ENCODE data around the gene TXLNB.

Gene TXLNB

DNA sequence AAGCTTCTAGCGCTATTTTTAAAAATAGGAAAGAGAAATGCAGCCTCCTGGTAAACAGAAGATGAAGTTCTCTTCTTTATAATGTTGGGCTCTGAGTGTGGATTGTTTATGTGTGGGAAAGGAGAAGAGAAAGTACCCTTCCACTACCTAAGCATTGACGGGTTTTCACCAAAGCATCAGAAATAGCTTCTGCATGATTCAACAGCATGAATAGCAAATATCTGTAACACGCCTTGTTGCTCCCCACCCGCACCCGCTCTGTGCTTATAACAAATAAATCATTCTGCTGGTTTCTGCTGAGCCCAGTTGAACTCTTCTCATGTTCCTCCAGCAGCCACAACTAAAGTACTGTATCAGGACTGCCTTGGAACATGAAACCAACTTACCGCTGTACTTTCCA, 20.7 kb downstream of the TXLNB start:
- no peaks in the 10 kb centered on the region for H4K20me1 ChIP-seq (ENCODE audit: insufficient read depth, low read length)
- peak overlapping the region; percentile 77 for H3K27ac ChIP-seq (ENCODE audit: low read depth, low read length, poor library complexity, severe bottlenecking)
- peaks cover 40% of the 10 kb centered on the region for H3K4me1 ChIP-seq (ENCODE audit: insufficient read depth, low read length, severe bottlenecking)
- H3K4me2 ChIP-seq (ENCODE audit: low read length), result peak overlapping the region; percentile 75
- peak overlapping the region; percentile 40 for H3K4me3 ChIP-seq (ENCODE audit: low read depth, low read length, poor library complexity, severe bottlenecking)
- peak overlapping the region; percentile 28; the same call in 1 of the 2 replicates for H2AFZ ChIP-seq (ENCODE audit: low read length)
- H3K9ac ChIP-seq (ENCODE audit: low read length), result peak overlapping the region; percentile 56
- H3F3A ChIP-seq (ENCODE audit: insufficient read depth, low read length), result peaks cover 6% of the 10 kb centered on the region; the same call in 1 of the 2 replicates
- H3K9me2 ChIP-seq (ENCODE audit: low read depth, low read length), result no peaks in the 10 kb centered on the region
- H3K79me2 ChIP-seq (ENCODE audit: insufficient read depth, low read length), result no peaks in the 10 kb centered on the region
- TF ChIP-seq, protein P1, sequence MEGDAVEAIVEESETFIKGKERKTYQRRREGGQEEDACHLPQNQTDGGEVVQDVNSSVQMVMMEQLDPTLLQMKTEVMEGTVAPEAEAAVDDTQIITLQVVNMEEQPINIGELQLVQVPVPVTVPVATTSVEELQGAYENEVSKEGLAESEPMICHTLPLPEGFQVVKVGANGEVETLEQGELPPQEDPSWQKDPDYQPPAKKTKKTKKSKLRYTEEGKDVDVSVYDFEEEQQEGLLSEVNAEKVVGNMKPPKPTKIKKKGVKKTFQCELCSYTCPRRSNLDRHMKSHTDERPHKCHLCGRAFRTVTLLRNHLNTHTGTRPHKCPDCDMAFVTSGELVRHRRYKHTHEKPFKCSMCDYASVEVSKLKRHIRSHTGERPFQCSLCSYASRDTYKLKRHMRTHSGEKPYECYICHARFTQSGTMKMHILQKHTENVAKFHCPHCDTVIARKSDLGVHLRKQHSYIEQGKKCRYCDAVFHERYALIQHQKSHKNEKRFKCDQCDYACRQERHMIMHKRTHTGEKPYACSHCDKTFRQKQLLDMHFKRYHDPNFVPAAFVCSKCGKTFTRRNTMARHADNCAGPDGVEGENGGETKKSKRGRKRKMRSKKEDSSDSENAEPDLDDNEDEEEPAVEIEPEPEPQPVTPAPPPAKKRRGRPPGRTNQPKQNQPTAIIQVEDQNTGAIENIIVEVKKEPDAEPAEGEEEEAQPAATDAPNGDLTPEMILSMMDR (IDR thresholded peaks at IDR 0.05; ENCODE audit: low read length), result no peak
- TF ChIP-seq EZH2 (IDR thresholded peaks at IDR 0.05; ENCODE audit: borderline replicate concordance, low read length), result no peak
- no peaks in the 10 kb centered on the region for H3K36me3 ChIP-seq (ENCODE audit: insufficient read depth, low read length)
- H3K27me3 ChIP-seq (ENCODE audit: insufficient read depth, low read length), result no peaks in the 10 kb centered on the region
- no peaks in the 10 kb centered on the region for H3K9me3 ChIP-seq (ENCODE audit: low read length)

DNA sequence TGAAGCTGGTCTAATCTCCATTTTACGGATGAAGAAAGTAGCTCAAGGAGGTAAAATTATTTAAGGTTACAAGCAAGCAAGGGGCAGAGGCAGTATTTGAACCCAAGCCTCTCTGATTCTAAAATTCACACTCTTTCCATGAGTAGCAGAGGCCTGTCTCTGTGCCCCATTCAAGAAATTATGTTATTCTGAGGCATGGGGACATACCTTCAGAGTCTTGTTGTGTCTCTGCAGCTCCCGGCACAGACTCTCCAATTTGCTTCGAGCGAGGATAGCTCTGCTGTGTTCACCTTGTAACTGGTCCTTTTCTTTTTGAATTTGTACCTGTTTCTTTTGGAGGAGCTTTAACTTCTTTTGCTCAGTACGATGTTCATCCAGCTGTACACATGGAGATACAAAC, 21.5 kb downstream of the TXLNB start:
- no peaks in the 10 kb centered on the region for H3K79me2 ChIP-seq (ENCODE audit: insufficient read depth, low read length)
- H3F3A ChIP-seq (ENCODE audit: insufficient read depth, low read length), result peaks cover under 1% of the 10 kb centered on the region; the same call in 1 of the 2 replicates
- H3K4me1 ChIP-seq (ENCODE audit: insufficient read depth, low read length, severe bottlenecking), result peaks cover 32% of the 10 kb centered on the region
- no peaks in the 10 kb centered on the region for H3K9me2 ChIP-seq (ENCODE audit: low read depth, low read length)
- H4K20me1 ChIP-seq (ENCODE audit: insufficient read depth, low read length), result no peaks in the 10 kb centered on the region
- peak overlapping the region; percentile 75 for H3K4me2 ChIP-seq (ENCODE audit: low read length)
- TF ChIP-seq, protein P1 (IDR thresholded peaks at IDR 0.05; ENCODE audit: low read length), result no peak
- TF ChIP-seq EZH2 (IDR thresholded peaks at IDR 0.05; ENCODE audit: borderline replicate concordance, low read length), result no peak
- H3K4me3 ChIP-seq (ENCODE audit: low read depth, low read length, poor library complexity, severe bottlenecking), result peak overlapping the region; percentile 40
- H3K27ac ChIP-seq (ENCODE audit: low read depth, low read length, poor library complexity, severe bottlenecking), result peak overlapping the region; percentile 77
- H3K36me3 ChIP-seq (ENCODE audit: insufficient read depth, low read length), result no peaks in the 10 kb centered on the region
- H2AFZ ChIP-seq (ENCODE audit: low read length), result peak overlapping the region; percentile 28; the same call in 1 of the 2 replicates
- H3K27me3 ChIP-seq (ENCODE audit: insufficient read depth, low read length), result no peaks in the 10 kb centered on the region
- H3K9me3 ChIP-seq (ENCODE audit: low read length), result no peaks in the 10 kb centered on the region
- peak overlapping the region; percentile 56 for H3K9ac ChIP-seq (ENCODE audit: low read length)

DNA sequence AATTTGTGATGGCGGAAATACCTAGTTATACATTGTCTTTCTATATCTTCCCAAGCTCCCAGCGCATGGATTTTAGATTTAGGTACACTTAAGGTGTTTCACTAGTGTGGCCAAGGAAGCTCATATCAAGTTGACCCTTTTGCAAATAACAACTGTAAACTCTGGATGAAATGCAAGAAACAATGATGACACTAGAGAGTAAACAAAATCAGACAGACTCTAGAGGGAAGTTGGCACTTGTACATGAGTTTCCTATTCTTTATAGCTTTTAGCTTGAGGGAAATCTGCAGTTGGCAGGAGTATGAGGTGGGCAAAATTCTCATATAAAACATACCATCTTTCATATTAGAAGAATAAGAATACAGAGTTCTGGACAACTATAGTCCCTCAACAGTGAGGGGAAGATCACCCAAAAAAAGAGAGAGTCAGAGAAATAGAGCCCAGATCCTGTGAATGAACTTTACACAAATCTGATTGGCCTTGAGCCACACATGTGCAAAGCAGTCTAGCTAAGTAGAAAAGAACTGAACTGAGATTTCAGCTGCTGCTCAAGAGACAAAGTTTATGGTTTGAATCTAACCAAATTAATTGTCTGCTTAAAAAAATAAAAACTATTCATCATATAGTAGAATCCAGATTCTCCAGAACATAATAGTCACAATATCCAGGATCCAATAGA, 26.1 kb downstream of the TXLNB start:
- Histone ChIP-seq H2AFZ (ENCODE audit: low read length) (no peak overlapping the region), H3K9me2 (ENCODE audit: low read depth, low read length) (no peaks in the 10 kb centered on the region), H3K4me2 (ENCODE audit: low read length) (no peak overlapping the region), H3K79me2 (ENCODE audit: insufficient read depth, low read length) (no peaks in the 10 kb centered on the region), H3K4me1 (ENCODE audit: insufficient read depth, low read length, severe bottlenecking) (peaks cover 35% of the 10 kb centered on the region), H3K9ac (ENCODE audit: low read length) (no peak overlapping the region), H3K4me3 (ENCODE audit: low read depth, low read length, poor library complexity, severe bottlenecking) (no peak overlapping the region), H3K27me3 (ENCODE audit: insufficient read depth, low read length) (no peaks in the 10 kb centered on the region), H3K9me3 (ENCODE audit: low read length) (no peaks in the 10 kb centered on the region), H3F3A (ENCODE audit: insufficient read depth, low read length) (no peaks in the 10 kb centered on the region), H3K27ac (ENCODE audit: low read depth, low read length, poor library complexity, severe bottlenecking) (no peak overlapping the region), H3K36me3 (ENCODE audit: insufficient read depth, low read length) (no peaks in the 10 kb centered on the region; the same call in 1 of the 2 replicates), H4K20me1 (ENCODE audit: insufficient read depth, low read length) (no peaks in the 10 kb centered on the region)
- TF ChIP-seq EZH2 (IDR thresholded peaks at IDR 0.05; ENCODE audit: borderline replicate concordance, low read length), result no peak
- TF ChIP-seq, protein P1 (IDR thresholded peaks at IDR 0.05; ENCODE audit: low read length), result no peak
